ENCODE data around the gene MYB.

MYB gene

GRCh38 chr6:135189344-135189743, 8.2 kb downstream of the MYB start:
- no peak for DNase-seq

- DNase-seq, result no peak
Measured at GRCh38 chr6:135191508-135192255, 10.6 kb downstream of the MYB start.

- no peak for DNase-seq
Measured at GRCh38 chr6:135192256-135193174, 11.4 kb downstream of the MYB start.

GRCh38 chr6:135193221-135193620, 12.1 kb downstream of the MYB start:
- DNase-seq, result no peak

- no peak for DNase-seq
Measured at GRCh38 chr6:135195041-135195440, 13.9 kb downstream of the MYB start.

GRCh38 chr6:135195522-135195921, 14.4 kb downstream of the MYB start:
- no peak for DNase-seq

- DNase-seq, result no peak
Measured at GRCh38 chr6:135196739-135197510, 15.8 kb downstream of the MYB start.

GRCh38 chr6:135202836-135203235, 21.7 kb downstream of the MYB start:
- DNase-seq, result no peak

GRCh38 chr6:135204951-135205350, 23.8 kb downstream of the MYB start:
- DNase-seq, result no peak

- DNase-seq, result no peak
Measured at GRCh38 chr6:135209803-135210202, 28.7 kb downstream of the MYB start.

- no peak for DNase-seq
Measured at GRCh38 chr6:135210632-135211305, 29.7 kb downstream of the MYB start.

- no peak for DNase-seq
Measured at GRCh38 chr6:135211306-135211702, 30.2 kb downstream of the MYB start.

GRCh38 chr6:135212020-135212806, 31.1 kb downstream of the MYB start:
- DNase-seq, result no peak

GRCh38 chr6:135212935-135213334, 31.8 kb downstream of the MYB start:
- no peak for DNase-seq

GRCh38 chr6:135213616-135214015, 32.5 kb downstream of the MYB start:
- DNase-seq, result no peak

- no peak for DNase-seq
Measured at GRCh38 chr6:135215160-135215559, 34.1 kb downstream of the MYB start.

GRCh38 chr6:135215563-135215962, 34.5 kb downstream of the MYB start:
- DNase-seq, result no peak

GRCh38 chr6:135217663-135218062, 36.6 kb downstream of the MYB start:
- no peak for DNase-seq

- no peak for DNase-seq
Measured at GRCh38 chr6:135219346-135219745, 38.2 kb downstream of the MYB start.

- DNase-seq, result no peak
Measured at GRCh38 chr6:135221042-135221441, 39.9 kb downstream of the MYB start.

GRCh38 chr6:135221505-135221904, 40.4 kb downstream of the MYB start:
- DNase-seq, result no peak

GRCh38 chr6:135222623-135223022, 41.5 kb downstream of the MYB start:
- no peak for DNase-seq

Measured in effector CD8-positive, alpha-beta T cell (primary cell).